B cell (primary cell): ENCODE results near the gene USE1. TPM values are rescaled to one million over a fixed set of nuclear protein-coding genes. Genes with fewer than 3 reads are reported as not detected.

Experiments
- ATAC-seq: fragments of 200-7000 bp; cut with Tn5 transposase; one replicate; pipeline ENCODE4 v1.10.0; 2021; ENCODE audit warnings: low read depth, mild to moderate bottlenecking, moderate number of reproducible peaks, moderate library complexity
- CTCF ChIA-PET: fragments of 350-600 bp; sonication (Branson Sonifier 250); formaldehyde crosslinking; loops from one replicate; lab custom pipeline; 2021; ENCODE audit warnings: antibody characterized with exemption, inconsistent platforms; lab: Charles Lee
- POLR2A ChIA-PET: fragments of 350-600 bp; sonication (Branson Sonifier 250); formaldehyde crosslinking; loops from one replicate; lab custom pipeline; 2021; ENCODE audit warnings: antibody characterized with exemption; lab: Charles Lee
- DNase-seq: peaks from one replicate; pipeline ENCODE4 v3.0.0; 2013
- H2AFZ ChIP-seq: 2 replicates; pipeline ENCODE4 v1.6.1; 2012; ENCODE audit warnings: mild to moderate bottlenecking, low read depth, low read length; ENCODE audit not compliant: insufficient read depth, poor library complexity, severe bottlenecking
- H3K27ac ChIP-seq, 2 donors: 1 replicate in 1 of 2; 2 replicates in 1 of 2; pipeline ENCODE4 v1.5.1; 2012 to 2013; ENCODE audit warnings: low read length in 2 of 2, mild to moderate bottlenecking in 2 of 2, moderate library complexity in 1 of 2
- H3K27me3 ChIP-seq, 4 experiments: fragments of 200-600 bp in 1 of 4; sonication (generic) in 1 of 4; replicated peaks in 1 of 4; 1 replicate in 2 of 4; 2 replicates in 2 of 4; pipeline versions ENCODE4 v1.6.1 to v1.7.0; 2013 to 2016; ENCODE audit warnings: low read length in 3 of 4, mild to moderate bottlenecking in 2 of 4, mixed read lengths in 1 of 4, moderate library complexity in 1 of 4; ENCODE audit not compliant: insufficient read depth in 4 of 4, control insufficient read depth in 3 of 4; ENCODE audit errors: control extremely low read depth in 1 of 4
- H3K36me3 ChIP-seq, 2 experiments: replicated peaks in 1 of 2; 1 replicate in 1 of 2; 2 replicates in 1 of 2; pipeline versions ENCODE4 v1.6.1 to v1.7.1; 2013; ENCODE audit warnings: low read length in 1 of 2; ENCODE audit not compliant: insufficient read depth in 2 of 2, control insufficient read depth in 1 of 2; ENCODE audit errors: control extremely low read depth in 1 of 2, extremely low read depth in 1 of 2
- H3K4me1 ChIP-seq, 2 donors: fragments of 200-600 bp in 1 of 2; sonication (generic) in 1 of 2; 1 replicate in 1 of 2; 2 replicates in 1 of 2; pipeline versions ENCODE4 v1.5.1 to v1.6.1; 2013 to 2017; ENCODE audit warnings: low read length in 2 of 2; ENCODE audit not compliant: control insufficient read depth in 2 of 2, insufficient read depth in 2 of 2
- H3K4me2 ChIP-seq: replicated peaks from 2 replicates; pipeline ENCODE3; 2012; ENCODE audit warnings: mild to moderate bottlenecking, low read depth, low read length; ENCODE audit not compliant: poor library complexity, severe bottlenecking
- H3K4me3 ChIP-seq, 5 experiments: fragments of 200-600 bp in 1 of 5; sonication (generic) in 1 of 5; 1 replicate in 3 of 5; 2 replicates in 2 of 5; pipeline versions ENCODE4 v1.5.1 to v1.7.0; 2011 to 2016; ENCODE audit warnings: low read length in 4 of 5, mild to moderate bottlenecking in 4 of 5, low read depth in 2 of 5, control low read depth in 1 of 5, moderate library complexity in 1 of 5; ENCODE audit not compliant: insufficient read depth in 1 of 5; ENCODE audit errors: control extremely low read depth in 1 of 5, extremely low read depth in 1 of 5
- H3K79me2 ChIP-seq: fragments of 200-600 bp; sonication (generic); one replicate; pipeline ENCODE4 v1.6.0; 2016; ENCODE audit warnings: low read length; ENCODE audit not compliant: control insufficient read depth, insufficient read depth
- H3K9ac ChIP-seq: fragments of 200-600 bp; sonication (generic); 2 replicates; pipeline ENCODE4 v1.6.1; 2017; ENCODE audit warnings: mild to moderate bottlenecking, low read length, moderate library complexity
- H3K9me3 ChIP-seq, 3 donors: one replicate each; pipeline versions ENCODE4 v1.6.1 to v1.7.1; 2013; ENCODE audit warnings: low read length in 2 of 3; ENCODE audit not compliant: control insufficient read depth in 2 of 3, insufficient read depth in 1 of 3; ENCODE audit errors: control extremely low read depth in 1 of 3
- H4K20me1 ChIP-seq: 2 replicates; pipeline ENCODE4 v1.6.0; 2012; ENCODE audit warnings: mild to moderate bottlenecking, low read length; ENCODE audit not compliant: insufficient read depth, control insufficient read depth, poor library complexity, severe bottlenecking
- H3K27ac Mint-ChIP-seq: one replicate; pipeline ENCODE4 v1.8.0; 2021; ENCODE audit warnings: mixed read lengths
- H3K27me3 Mint-ChIP-seq: one replicate; pipeline ENCODE4 v1.8.0; 2021; ENCODE audit warnings: mixed read lengths
- H3K4me1 Mint-ChIP-seq: one replicate; pipeline ENCODE4 v1.8.0; 2021; ENCODE audit warnings: mixed read lengths
- H3K4me3 Mint-ChIP-seq: one replicate; pipeline ENCODE4 v1.8.0; 2021; ENCODE audit warnings: mixed read lengths
- H3K9me3 Mint-ChIP-seq: one replicate; pipeline ENCODE4 v1.8.0; 2022; ENCODE audit warnings: mixed read lengths; ENCODE audit not compliant: insufficient read depth
- CTCF ChIP-seq: fragments of 200-600 bp; IDR thresholded peaks from one replicate; pipeline ENCODE4 v1.8.0; 2022; ENCODE audit warnings: antibody characterized with exemption, mild to moderate bottlenecking
- EZH2 ChIP-seq: IDR thresholded peaks from 2 replicates; pipeline ENCODE4 v1.6.1; 2012; ENCODE audit warnings: borderline replicate concordance, low read depth, mild to moderate bottlenecking, moderate library complexity, low read length; ENCODE audit not compliant: insufficient read depth, poor library complexity, severe bottlenecking
- WGBS: methylation state at CpG from one replicate; pipeline ENCODE4 v1.1.5; 2013; ENCODE audit warnings: missing lambda C conversion rate; ENCODE audit not compliant: insufficient coverage; 5-methylcytosine and 5-hydroxymethylcytosine counted together
- intact Hi-C: fragments of 100-400 bp; cut with micrococcal nuclease; formaldehyde crosslinking; loops from one replicate; pipeline ENCODE4 v1.10.0; 2022
- polyA plus RNA-seq: library from polyadenylated mRNA; depleted of rRNA; stranded (reverse); fragments of >200 nt; gene quantifications from 2 replicates; pipeline ENCODE4 v1.2.3, GENCODE V29; 2012
- total RNA-seq, 2 donors: library from RNA; stranded (reverse); fragments of 120-200 nt in 1 of 2; gene quantifications; 1 replicate in 1 of 2; 2 replicates in 1 of 2; pipeline versions ENCODE4 v1.2.3 to v1.2.4, GENCODE V29; 2013 to 2022

The USE1 gene
- total and polyA plus RNA-seq, 2 donors (not counting 1 experiment from before 2014, with no cell fraction given) = 48.3 to 49.5 TPM

GRCh38 chr19:17243830-17244617, 28.9 kb downstream of the USE1 start:
- ChIA-PET POLR2A (interaction anchor here (0.6 to 3.1 kb wide), 3 partner anchors 18 to 791 kb away, joined by 5 to 13 read pairs (median 12); partner anchors contain the start of genes OCEL1 and USE1), CTCF (interaction anchor here (0.6 to 2.2 kb wide), 2 partner anchors 9 to 472 kb away, joined by 3 to 6 read pairs; no protein-coding TSS in a partner anchor)
- intact Hi-C loops = no loop called here
- H3K9me3 ChIP-seq = peaks cover 0 to 2% (median 0%) of the 10 kb centered on the region in 3 donors
- H3K36me3 ChIP-seq = no peaks in the 10 kb centered on the region
- H3K27me3 ChIP-seq = no peaks in the 10 kb centered on the region
- H3K4me3 Mint-ChIP-seq = peak overlapping the region; percentile 77
- DNase-seq (peak; percentile 20), ATAC-seq (no peak)
- no peaks in the 10 kb centered on the region for H4K20me1 ChIP-seq
- H3K27me3 Mint-ChIP-seq = no peaks in the 10 kb centered on the region
- H3K4me1 Mint-ChIP-seq = peaks cover 25% of the 10 kb centered on the region
- no peaks in the 10 kb centered on the region for H3K9me3 Mint-ChIP-seq
- no peak overlapping the region for H3K27ac ChIP-seq
- TF ChIP-seq CTCF = no peak
- TF ChIP-seq EZH2 = no peak
- no peak overlapping the region for H3K9ac ChIP-seq
- peaks cover 5 to 29% of the 10 kb centered on the region in 2 donors for H3K4me1 ChIP-seq
- peak overlapping the region; percentile 68 for H3K27ac Mint-ChIP-seq
- H3K4me3 ChIP-seq = no peak overlapping the region
- H3K79me2 ChIP-seq = no peaks in the 10 kb centered on the region
- H3K4me2 ChIP-seq = peak overlapping the region; percentile 85
- 83% methylated on average over 36 of the region's 52 CpGs for WGBS
- no peak overlapping the region for H2AFZ ChIP-seq
